HG02938 (cell line): ENCODE measurements around the gene TMPRSS4.

ENCODE experiments used
- ATAC-seq: cut with Tn5 transposase; IDR thresholded peaks from one replicate; pipeline ENCODE4 v1.9.1; 2021; ENCODE audit warnings: mild to moderate bottlenecking, moderate library complexity; ENCODE audit not compliant: unreplicated experiment

TMPRSS4 gene

DNA sequence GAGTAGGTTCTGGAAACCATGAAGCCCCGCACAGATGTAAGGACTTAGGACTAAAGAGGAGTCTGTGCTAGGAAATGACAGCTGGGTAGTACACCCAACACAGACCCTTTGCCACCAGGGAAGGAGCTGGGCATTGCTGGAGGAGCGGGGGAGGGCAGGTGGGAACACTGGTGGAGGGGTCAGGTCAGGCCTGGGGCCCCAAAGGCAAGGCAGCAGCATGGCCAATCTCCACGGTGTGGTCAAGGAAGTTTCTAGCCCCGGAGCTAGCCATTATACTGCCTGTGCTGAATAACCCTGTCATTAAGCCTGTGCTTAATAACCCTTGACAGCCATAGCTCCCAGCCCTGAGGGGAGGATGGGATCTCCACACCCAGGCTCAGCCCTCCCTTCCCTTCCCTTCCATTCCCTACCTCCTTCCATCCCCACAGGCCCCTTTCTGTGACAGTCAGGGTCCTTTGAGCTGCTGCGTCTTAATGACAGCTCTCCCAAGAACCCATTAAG lies 2.1 kb downstream of the TMPRSS4 start:
- no peak for ATAC-seq

DNA sequence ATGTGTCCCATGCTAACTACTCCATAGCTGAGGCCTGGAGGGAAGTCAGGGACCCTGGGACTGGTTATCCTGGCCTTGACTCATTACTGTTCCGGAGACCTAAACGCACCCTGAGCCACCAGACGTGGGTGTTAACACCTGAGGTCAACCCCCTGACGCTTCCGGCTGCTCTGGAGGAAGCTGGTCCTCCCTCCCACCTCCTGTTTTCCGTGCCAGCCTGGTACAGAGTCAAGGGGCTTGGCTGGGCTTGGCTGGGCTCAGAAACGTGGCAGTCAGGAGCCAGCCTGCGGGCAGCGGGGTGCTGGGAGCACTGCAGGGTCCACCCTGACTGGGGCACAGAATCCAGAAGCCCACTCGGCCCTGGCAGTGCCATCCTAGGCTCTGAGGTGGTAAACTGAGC lies 2.6 kb downstream of the TMPRSS4 start:
- no peak for ATAC-seq

DNA sequence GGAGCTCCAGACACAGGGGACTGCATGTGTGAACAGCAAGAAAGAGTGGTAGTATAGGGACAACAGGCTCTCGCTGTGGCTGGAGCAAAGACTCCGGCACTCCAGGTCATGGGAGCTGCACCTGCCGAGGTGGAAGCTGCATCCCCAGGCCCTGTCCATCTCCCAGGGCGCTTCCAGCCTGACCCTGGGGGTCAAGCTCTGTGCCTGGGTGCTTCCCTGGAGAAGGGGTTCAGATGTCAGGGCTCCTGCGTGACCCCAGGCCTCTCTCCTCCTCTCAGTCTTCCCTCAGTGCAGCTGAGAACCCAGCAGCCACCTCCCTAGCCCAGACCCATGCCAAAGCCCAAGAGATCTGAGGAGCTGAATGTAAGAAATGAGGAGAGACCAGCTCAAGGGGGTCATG lies 3.4 kb downstream of the TMPRSS4 start:
- no peak for ATAC-seq

DNA sequence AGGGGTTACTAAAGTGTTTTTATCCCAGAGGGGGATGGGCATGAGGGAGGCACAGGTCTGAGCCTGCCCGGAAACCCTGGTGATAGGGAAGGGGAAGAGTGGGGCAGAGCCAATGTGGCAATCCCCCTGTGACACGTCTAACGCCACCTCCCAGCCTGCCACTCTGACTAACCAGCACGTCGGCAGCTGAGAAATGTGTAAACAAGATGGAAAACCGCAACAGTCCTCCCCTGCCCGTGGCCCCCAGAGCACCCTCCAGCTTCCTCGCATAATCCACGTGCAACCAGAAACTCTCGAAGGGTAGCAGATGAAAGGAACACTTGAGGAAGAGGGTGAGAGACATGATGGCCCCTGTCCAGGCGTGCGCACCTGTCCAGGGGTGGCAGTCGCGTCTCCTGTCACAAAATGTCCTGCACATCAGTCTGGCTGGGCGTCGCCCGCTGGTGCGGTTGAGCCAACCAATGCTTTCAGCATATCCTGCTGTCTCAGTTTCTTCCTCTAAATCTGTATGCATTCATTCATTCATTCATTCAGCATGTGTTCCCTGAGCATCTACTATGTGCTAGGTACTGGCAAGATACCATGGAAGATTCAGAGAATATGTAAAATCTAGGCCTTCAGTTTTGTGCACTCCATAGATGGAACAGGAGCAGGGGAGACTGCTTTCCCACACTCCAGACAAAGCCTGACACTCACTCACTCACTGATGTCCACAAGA lies 4.5 kb downstream of the TMPRSS4 start:
- ATAC-seq = no peak

DNA sequence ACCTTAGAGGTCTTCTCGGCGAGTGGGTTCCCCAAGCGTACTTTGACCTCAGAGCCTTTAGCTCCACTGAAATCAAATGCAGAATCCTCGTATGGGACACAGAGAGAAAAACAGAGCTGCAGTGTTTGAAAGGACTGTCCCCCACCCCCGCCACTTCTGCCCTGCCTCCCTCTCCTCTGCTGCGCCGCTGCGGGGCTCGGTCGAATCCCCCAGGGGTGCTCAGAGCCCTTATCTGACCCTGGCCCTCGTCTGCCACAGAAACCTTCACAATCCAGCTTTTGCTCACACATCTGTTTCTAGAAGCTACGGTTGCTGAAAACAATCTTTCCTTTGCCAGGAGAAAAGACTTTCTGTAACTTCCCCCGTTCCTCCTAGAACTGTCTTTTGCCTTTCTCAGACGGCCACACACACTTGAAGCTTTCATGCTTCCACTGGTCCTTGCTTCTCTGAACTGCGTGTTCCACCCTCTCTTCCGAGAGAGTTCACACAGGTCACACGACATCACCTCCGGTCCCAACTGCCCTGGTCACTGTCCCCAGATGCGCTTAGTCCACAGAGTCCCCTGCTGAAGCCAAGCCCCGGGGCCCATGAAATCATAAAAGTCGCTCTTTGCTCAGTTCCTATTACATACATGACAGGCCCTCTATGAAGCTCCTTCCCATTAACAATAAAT lies 6.1 kb downstream of the TMPRSS4 start:
- ATAC-seq = no peak

DNA sequence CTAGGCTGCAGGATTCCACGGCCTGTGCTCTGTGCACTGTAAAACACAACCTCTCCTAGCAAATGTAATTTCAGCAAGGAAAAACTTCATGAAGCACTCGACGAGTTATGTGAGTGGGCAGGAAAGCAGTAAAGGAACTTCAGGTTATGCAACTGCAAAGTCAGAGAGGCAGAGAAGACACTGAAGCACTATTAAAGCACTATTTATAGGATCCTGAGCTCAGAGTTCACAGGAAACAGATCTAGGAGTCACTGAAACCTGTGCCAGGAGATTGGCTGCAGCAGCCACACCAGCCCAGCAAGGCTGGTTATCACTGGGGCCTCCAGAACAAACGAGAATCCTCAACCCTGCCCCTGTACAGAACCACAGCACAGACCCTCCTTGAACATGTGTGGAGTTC lies 7.4 kb downstream of the TMPRSS4 start:
- ATAC-seq = no peak

DNA sequence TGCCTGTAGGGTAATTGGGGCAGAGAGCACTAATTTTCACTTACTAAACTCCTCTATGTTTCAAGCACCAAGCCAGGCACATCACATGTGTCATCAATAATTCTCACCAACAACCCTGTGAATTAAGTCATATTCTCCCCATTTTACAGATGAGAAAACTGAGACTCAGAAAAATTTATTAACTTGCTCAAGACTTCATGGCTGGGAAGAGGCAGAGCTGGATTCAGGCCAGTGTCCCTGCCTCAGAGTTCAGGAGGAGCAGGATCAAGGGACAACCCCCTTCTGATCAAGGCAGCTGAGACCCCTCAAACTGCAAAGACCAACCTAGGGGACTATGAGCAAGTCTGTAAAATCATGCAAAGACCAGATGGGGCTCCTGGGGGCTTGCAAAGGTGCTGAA lies 7.8 kb downstream of the TMPRSS4 start:
- no peak for ATAC-seq

DNA sequence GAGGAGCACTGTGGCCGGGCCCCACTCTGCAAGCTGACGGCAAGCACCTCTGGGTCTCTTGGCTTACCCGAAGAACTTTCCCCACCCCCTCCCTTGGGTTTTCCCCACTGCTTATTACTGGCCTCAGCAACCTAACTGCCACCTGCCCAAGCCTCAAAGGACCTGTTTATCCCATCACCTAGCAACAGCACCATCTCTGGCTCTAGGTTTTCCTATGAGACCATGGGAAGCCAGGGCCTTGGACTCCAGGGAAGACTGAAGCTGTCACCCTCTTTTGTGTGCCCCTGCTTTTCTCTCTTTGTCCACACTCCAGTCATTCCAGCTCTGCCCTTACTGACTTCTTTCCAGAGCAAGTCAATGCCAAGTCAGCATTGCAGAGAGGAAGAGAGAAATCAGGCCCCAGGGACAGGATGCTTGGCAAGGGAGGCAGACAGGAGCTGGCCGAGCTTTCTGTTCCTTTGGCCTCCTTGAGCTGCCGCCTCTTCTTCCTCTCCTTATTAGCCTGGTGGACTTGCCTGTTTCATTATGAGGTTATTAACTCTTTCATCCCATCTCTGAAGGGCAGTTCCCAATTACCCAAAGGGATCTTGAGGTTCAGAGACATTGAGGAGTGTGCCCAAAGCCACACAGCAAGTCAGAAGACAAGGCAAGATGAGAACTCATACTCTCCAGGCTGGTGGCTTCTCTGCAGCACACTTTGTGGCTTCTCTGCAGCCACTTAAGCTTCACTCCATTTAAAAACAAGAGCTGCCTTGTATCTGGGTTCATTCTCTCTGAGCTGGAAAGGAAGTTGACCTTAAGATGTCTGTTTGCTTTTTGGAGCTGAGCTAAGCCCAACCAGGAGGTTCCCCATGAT lies 10.3 kb downstream of the TMPRSS4 start, which contains the start of gene SMIM35:
Gene SMIM35 (minus strand): TSS at position 51 of the 856 bp plus-strand sequence. CDS start 206 bp downstream, outside the sequence.
- no peak for ATAC-seq

DNA sequence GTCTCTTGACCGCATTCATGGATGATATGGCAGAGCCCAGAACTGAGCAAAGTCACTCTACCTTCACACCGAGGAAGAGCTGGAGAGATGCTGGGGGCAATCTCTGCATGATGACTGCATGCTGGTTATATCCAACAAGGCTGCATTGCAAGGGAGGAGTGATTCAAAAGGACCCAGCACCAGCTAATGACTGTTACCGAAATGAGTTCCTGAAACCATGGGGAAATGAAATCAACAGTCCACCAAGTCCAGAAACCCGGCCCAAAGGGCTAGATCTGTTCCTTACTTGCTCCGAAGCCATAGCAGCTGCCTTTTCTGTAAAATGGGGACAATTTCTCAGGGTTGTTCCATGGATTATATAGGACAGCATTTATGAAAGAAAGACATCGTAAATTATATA lies 11.1 kb downstream of the TMPRSS4 start:
- ATAC-seq = no peak

DNA sequence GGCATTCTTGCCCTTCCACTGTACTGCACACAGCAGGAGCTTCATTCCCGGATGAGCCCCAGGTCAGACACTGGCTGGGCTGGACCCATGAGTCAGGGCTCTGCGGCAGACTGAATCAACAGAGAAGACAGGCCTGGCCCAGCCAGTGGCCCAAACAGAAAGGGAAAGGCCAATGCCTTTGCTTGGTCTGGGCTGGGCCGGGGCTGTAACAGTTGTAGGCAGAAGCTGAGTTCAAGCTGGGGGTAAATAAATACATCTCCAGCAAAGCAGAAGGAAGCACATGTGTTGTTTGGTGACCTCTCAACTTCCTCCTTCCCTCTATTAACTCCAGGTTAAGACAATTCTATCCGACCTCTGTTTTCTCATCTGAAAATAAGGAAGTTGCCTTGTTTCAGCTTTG lies 11.7 kb downstream of the TMPRSS4 start:
- no peak for ATAC-seq

DNA sequence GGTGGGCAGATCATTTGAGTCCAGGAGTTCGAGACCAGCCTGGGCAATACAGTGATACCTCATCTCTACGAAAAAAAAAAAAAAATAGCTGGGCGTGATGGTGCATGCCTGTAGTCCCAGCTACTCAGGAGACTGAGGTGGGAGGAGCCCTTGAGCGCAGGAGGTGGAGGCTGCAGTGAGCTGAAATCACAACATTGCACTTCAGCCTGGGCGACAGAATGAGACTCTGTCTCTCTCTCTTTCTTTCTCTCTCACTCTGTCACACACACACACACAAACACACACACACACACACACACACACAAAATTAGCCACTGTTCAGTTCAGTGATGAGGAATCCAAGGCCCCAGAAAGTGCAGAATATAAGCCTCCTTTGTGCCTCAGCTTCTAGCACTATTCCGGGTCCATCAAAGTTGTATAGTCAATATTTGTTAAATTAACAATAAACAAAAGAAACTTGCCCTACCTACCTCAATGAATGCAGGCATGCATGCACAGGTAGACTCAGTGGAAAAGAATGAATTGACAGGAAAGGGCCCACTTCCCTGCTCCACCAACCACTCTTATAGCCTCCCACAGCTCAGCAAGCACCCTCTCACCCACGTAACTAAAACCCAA lies 13.8 kb downstream of the TMPRSS4 start:
- no peak for ATAC-seq

DNA sequence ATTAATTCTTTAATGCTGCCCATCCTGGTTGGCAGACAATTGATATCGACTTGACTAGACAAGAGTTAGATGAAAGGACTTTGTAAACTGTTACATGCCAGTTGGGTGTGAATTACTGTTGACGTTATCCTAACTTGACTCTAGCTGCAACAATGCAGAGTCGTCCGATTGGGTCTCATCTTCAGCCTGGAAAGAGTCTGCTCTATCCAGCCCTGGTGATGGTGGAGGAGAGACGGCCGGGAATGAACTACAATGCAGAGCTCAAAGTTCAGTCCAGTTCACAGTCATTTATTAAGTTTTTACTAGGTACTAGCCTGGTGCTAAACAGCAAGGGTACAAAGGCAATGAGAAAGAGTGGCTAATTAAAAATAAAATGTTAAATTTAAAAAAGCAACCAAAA lies 14.8 kb downstream of the TMPRSS4 start:
- ATAC-seq = no peak

DNA sequence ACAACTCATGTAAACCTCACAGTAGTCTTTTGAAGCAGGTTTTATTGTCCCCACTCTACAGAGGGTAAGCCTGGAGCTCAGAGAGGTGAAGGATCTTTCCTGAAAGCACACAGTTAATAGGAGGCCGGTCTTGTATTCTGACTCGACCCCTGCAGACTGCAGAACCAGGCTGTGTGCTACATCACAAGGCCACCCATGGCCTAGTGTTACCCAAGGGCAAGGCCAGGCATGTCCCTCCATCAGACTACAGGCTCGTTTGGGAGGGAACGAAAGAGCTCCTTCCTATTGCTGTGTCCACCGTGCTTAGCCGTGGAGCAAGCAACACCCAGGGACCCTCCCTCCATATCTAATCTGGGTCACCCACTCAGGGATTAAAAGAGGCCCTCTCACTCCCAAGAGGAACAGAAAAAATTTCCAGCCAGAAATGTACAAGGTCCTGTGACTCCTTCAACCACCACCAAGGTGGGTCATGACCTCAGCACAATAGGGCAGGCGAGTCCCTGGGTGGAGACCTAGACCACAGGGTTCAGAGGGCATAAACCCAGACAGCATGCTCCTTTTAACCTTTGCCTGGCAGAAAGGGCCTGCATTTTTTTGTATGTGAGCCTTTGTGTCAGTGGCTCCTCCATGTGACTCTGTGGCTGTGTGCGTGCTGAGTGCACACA lies 16.2 kb downstream of the TMPRSS4 start:
- ATAC-seq = no peak

DNA sequence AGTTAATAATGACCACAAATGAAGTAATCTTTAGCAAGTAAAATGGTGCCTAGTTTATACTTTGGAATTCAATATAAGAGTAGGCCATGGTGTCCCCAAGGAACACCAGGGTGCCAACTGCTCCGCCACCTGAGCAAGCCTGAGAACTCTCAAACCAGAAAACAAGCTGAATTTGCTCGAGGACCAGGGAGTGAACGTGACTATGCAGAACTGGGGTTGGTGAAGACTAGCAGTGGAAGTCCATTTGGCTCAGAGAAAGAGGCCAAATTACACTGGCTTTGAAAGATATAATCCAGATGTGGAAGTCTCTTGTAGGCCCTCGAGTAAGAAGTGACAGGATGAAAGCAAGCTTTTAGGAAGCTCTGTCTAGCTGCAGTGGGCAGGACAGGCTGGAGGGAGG lies 18.6 kb downstream of the TMPRSS4 start:
- ATAC-seq = no peak

DNA sequence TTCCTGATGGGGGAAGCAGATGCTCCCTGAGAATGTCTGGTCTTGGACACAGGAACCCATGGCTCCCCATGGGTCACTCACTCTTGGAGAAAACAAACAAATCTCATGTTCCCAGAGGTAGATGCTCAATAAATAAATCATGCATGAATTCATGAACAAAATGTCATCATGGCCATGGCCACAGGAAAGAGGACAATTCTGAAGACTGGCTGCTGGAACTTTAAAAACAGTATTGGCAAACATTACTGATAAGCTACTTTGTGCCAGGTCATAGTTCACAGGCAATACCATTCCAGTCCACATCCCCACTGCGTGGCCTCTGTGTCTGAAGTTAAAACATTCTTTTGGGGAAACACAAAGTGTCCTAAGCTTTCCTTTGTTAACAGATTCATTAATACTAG lies 19.1 kb downstream of the TMPRSS4 start:
- ATAC-seq = no peak

DNA sequence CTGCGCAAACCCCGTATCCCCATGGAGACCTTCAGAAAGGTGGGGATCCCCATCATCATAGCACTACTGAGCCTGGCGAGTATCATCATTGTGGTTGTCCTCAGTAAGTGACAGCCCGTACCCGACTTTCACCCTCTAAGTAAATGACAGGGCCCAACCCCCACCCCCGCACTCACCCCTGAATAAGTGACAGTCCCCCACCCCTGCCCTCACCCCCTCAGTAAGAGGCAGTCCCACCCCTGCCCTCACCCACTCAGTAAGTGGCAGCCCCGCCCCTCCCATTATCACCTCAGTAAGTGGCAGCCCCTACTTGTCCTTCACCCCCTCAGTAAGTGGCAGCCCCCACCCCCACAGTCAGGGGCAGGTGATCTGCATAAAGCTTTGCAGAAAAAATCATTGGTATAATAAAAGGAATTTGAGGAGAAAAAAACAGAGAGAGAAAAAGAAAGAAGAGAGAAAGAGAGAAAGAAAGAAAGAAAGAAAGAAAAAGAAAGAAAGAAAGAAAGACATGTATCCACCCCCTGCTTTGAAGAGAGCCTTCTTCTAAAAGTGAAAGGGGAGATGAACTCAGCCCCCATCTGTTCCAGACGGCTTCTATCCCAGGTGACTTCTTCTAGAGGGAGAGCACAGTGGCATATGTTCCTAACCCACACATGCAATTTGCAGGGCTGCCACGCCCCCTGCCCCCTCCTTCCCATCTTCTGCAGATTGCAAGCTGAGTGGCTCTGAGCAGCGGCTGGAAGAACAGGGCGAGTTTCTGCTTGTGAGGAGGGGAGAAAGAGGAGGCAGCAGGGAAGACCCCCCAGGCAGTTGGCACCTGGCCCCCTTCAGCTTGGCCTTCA lies 22.3 kb downstream of the TMPRSS4 start:
- ATAC-seq = no peak

DNA sequence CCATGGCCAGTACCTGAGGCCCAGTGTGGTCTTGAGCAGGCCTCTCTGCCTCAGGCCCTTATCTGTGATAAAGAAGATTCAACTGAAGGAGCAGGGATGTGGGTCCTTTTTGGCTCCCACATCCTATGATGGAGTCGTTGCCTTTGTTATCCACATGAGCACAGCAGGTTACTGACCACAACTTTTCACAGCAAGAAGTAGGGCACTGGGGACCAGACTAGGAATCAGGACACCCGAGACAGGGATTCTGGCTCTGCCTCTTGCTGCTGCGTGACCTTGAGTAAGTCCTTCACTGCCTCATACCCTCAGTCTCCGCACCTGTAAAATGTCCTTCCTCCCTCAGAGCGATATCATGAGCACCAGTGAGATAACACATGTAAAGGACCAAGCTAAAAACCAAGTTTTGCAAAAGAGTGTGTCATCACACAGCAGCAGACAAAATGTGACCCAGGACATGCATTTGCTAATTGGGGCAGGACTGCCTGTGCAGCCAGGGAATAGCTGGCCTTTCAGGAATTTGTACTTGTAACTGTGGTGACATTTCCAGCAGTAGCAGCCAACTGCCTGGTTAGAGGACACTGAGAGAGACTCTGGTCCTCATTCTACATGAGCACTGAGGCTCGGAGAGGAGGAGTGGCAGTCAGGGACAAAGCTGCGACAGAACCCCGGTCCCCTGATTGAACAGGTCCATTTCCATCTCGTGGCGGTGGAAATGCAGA lies 23.1 kb downstream of the TMPRSS4 start:
- ATAC-seq = no peak

DNA sequence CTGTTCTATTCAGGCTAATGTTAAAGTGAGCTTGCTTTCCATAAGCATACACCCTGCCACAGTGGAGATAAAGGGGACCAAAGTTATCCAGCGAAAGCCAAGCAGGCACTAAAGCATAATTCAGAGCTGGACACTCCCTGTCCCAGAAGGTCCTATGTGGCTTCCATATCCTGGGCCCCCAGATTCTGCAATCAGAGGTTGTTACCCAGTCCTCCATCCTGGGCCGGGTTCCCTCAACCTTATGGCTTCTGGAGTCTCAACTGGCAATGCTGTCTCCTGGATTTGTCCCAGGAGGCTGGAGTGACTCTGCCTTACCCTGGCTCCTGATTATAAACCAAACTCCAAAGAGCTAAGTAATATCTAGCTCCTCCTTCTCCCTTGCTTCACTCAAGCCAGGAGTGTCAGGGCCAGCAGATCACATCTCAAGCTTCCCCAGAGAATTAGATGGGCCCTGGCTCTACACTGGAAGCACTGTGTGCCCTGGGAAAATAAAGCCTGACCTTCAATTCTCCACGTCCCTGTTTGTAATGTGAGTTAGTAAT lies 23.9 kb downstream of the TMPRSS4 start:
- ATAC-seq = no peak
